Activated naive CD8-positive, alpha-beta T cell treated with anti-CD3 and anti-CD28 coated beads, Interleukin-2, amount 50 U/mL, for 16 hours (primary cell): ENCODE measurements around the gene PAEP.
"Not testable (repeated sequence)": the region's sequence is repeated elsewhere in the genome, so short reads cannot be mapped to it uniquely, and the experiment has no call there.

Experiments
- DNase-seq: peaks from one replicate; pipeline ENCODE4 v3.0.0-alpha.2; 2020; ENCODE audit warnings: low read depth, low spot score

PAEP gene

GRCh38 chr9:135526089-135526729, 35.3 kb upstream of the PAEP start:
- no peak for DNase-seq

- DNase-seq, result no peak
Observed at GRCh38 chr9:135526730-135527571, 34.6 kb upstream of the PAEP start.

DNA sequence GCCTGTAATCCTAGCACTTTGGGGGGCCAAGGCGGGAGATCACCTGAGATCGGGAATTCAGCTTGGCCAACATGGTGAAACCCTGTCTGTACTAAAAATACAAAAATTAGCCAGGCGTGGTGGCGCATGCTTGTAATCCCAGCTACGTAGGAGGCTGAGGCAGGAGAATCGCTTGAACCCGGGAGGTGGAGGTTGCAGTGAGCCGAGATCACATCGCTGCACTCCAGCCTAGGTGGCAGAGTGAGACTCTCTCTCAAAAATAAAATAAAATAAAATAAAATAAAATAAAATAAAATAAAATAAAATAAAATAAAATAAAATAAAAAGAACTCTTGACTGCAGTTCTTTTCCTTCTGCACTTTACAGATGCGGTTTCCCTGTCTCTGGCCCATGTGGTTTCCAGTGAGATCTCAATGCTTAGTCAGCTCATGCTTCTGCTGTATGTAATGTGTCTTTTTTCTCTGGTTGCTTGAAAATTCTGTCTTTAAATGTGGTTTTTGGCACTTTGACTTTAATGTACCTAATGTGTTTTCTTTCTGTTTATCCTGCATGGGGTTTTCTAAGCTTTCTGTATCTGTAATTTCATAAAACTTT, 32.6 kb upstream of the PAEP start:
- not testable (repeated sequence) for DNase-seq

- DNase-seq, result no peak
Observed at GRCh38 chr9:135530146-135530545, 31.4 kb upstream of the PAEP start.

- no peak for DNase-seq
Observed at GRCh38 chr9:135531096-135531495, 30.5 kb upstream of the PAEP start.

- DNase-seq, result no peak
Observed at GRCh38 chr9:135533113-135533512, 28.4 kb upstream of the PAEP start.

GRCh38 chr9:135533674-135534073, 27.9 kb upstream of the PAEP start:
- no peak for DNase-seq

DNA sequence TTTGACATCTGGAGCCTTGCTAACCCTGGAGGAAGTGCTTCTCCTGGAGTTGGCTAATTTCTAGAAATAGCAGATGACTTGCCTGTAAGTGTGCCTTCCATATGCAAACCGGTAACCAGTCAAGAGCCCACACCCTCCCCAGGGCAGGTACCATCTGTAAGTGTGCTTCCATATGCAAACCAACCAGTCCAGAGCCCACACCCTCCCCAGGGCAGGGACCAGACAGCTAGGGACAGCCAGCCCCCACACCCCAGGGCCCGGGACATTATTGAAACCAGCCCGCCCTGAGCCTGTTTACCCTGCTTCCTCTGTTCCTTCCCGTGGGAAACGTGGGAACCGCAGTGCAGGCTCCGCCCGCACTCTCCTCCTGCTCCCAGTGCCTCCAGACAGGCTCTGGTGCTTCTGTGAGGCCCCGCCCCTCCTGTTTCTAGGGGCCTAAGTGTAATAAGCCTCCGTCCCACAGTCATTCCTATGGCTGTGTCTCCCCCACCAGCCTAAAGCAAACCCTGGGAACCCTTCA, 27.3 kb upstream of the PAEP start:
- not testable (repeated sequence) for DNase-seq

DNA sequence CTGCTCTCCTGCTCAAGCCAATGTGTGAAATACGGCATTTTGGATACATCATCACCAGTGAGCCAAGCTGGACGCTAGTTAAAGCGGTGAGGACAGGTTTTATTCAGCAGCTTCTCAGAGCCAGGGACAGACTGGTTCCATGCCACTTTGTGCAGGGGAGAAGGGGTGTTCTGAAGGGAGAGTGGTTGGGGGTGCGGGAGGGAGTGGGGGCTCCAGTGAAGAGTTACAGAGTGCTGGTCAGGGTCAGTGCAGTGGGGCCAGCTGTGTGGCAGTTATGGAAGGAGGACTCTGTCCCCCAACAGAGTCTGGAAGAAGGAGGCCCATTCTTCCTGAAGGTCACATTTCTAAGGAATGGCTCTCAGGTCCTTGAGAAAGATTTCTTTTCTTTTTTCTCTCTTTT, 26.7 kb upstream of the PAEP start:
- not testable (repeated sequence) for DNase-seq

DNA sequence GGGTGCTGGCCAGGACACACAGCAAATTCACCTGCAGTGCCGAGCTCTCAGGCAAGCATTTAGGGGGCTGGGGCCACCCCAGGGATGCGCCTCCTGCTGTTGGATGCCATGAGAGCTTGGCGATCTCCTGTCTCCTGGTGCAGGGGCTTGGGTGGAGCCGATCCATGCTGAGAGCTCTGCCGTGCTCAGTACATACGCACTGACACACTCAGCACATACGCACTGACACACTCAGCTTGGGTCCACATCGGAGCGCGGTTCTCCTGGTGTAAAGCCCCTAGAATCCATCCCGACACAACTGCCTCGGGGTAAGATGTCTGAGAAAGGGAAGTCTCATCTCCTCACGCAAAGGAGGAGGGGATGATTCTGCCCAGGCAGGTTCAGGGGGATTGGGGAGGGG, 25.9 kb upstream of the PAEP start:
- not testable (repeated sequence) for DNase-seq

DNA sequence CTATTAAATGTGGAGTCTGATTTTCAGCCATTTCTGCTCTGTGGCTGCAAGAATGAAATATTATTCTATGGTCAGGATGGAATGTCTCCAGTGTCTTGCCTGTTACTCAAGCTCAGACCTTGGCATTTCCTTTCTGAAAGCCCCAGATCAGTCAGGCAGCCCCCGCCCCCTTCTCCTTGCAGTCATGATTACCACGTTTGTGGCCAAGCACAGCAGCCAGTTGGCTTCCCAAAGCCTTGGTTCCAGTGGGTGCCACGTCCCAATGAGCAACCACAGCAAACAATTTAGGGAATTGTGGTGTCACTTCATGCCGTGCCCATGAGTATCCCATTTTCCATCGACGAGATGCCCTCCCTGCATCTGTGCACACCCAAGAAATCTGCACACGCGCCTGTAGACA, 25.3 kb upstream of the PAEP start:
- no peak for DNase-seq

DNA sequence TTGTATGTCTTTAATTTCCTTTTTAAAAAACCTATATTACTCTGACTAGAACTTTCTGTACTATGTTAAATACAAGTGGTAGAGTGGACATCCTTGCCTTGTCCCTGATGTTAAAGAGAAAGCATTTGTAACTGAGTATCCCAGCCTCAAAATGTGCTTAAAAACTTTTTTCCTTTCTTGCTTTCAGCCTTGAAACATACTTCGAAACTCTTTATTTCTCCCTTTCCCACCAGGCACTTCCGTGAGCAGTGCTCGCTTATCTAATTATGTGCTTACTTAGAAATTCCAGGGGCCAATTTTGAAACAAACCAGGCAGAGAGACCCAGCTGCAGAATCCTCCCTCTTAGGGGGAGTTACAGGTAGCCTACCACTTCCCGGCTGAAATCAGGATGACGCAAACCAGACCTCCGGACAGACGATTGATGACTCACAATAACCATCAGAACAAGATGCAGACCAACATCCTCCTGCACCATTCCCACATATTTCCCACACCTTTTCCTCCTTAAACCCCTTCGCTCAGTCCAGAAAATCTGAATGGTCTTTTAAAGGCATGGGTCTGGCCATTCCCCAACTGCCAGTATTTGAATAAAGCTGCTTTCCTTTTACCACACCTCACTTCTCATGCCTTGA, 18.2 kb upstream of the PAEP start:
- DNase-seq, result not testable (repeated sequence)

GRCh38 chr9:135544981-135545635, 16.4 kb upstream of the PAEP start:
- no peak for DNase-seq

DNA sequence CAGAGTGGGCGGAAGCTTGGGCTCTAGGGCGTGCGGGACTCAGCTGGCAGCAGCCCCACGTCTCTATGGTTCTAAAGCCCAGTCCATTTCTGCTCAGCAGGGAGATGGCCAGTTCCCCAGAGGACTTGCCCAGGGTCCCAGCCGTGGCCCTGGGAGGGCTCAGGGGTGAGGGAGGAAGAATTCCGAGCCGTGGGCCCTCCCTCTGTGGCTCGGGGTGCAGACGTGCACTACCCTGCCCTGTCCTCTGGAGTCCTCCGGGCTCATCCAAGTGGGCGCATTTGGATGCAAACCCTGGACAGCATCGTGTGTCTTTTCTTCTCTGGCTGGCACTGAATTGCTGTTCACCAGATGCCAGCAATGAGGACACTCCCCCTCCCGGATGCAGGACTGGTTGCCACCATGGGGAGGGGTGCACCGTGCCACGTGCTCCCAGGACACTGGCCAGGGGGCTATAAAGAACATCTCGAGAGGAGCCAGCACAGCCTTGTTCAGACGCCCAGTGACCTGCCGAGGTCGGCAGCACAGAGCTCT, 15.8 kb upstream of the PAEP start, which contains the start of gene OBP2A:
Gene OBP2A (plus strand): TSS at position 481 of the 531 bp plus-strand sequence. CDS start 55 bp downstream, outside the sequence.
- DNase-seq, result not testable (repeated sequence)

DNA sequence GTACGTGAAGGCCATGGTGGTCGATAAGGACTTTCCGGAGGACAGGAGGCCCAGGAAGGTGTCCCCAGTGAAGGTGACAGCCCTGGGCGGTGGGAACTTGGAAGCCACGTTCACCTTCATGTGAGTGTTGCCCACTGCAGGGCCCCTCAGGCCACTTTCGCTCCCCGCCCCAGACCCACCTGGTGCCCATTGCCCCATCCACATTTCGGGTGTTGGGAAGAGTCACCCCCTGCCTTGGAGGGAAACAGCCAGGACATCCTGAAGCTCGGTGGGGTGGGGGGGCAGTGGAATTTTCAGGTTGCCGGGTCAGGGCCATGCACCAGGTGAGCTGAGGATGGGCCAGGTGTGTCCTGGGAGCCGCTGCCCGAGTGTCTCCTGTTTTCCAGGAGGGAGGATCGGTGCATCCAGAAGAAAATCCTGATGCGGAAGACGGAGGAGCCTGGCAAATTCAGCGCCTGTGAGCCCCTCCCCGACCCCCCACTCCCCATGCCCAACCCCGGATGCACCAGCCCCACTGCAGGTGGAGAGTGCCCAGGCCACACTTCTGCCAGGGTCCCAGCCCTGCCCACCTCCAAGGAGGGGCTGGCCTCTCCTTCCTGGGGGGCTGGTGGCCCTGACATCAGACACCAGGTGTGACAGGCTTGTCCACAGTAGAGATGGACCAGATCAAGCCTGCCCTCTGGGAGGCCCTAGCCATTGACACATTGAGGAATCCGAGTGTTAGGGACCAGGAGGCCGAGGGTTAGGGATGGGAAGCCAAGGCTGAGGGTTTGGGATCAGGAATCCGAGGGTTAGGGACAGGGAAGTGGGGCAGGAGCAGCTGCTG, 14.6 kb upstream of the PAEP start:
- not testable (repeated sequence) for DNase-seq

DNA sequence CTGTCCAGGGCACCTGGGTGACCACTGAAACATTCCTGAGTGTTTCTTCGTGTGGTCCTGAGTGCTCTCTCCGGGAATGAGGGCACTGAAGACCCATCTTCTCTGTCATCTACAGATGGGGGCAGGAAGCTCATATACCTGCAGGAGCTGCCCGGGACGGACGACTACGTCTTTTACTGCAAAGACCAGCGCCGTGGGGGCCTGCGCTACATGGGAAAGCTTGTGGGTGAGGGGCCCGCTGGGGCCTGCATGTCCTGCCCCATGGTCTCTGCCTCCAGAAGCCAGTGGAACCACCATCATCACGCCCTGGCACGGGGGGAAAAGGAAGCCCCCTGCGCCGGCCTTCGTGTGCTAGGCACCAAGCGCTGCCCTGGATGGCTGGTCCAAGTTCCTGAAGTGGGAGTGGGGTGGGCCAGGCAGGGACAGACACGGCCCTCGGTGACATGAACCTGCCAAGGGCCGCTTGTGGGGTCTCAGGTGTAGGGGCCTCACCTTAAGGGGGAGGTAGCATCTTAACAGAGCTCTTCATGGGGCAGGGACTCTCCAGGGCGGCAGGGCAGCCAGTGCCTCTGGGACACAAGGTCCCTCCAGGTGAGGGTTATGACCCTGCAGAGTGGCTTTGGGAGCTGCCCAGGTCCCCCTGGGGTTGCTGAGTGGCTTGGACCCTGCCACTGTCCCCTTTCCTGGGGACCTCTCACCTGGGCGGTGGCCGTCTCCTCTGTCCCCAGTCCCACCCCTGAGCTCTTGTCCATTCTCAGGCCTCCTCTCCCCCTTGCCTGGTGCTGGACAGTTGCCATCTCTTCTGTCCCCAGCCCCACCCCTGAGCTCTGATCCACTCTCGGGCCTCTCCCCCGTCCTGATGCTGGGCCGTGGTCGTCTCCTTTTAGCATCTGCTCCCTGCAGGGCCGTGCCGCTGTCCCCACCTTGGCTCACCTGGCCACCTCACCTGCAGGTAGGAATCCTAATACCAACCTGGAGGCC, 13.5 kb upstream of the PAEP start:
- DNase-seq, result no peak

- not testable (repeated sequence) for DNase-seq
Observed at GRCh38 chr9:135549478-135550343, 11.8 kb upstream of the PAEP start.

GRCh38 chr9:135550344-135550918, 11.1 kb upstream of the PAEP start:
- DNase-seq, result no peak
